ENCODE data around the gene TSR1. TPM values are rescaled to one million over a fixed set of nuclear protein-coding genes. Genes with fewer than 3 reads are reported as not detected.

The TSR1 gene
- total and polyA plus RNA-seq, 2 experiments from 2014 or later = 45.7 to 73.3 TPM

- in situ Hi-C loops (cut with MboI) = no loop called here
Measured at GRCh38 chr17:2373179-2373578, 36.9 kb upstream of the TSR1 start.

DNA sequence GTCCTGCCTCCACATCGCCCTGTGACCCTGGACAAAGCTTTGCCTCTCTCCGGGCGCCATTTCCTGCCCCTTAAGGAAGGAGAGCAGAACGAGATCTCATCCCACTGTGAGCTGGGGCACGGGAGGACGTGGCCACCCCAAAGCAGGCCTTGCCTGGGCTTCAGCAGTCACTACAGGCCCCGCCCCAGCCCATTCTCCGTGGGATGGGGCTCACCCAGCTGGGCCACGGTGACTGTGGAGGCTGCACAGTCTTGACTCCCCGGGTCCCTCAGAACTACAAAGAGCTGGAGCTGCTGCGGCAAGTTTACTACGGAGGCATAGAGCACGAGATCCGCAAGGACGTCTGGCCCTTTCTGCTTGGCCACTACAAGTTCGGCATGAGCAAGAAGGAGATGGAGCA lies 36.4 kb upstream of the TSR1 start:
- WGBS, 2 experiments (ENCODE audit: low coverage in 1 of 2, low lambda C conversion rate in 2 of 2, missing lambda C conversion rate in 2 of 2) = 86 to 91% methylated on average over 15 to 16 of the region's 16 CpGs
- Histone ChIP-seq H3K27me3 (replicated peaks; ENCODE audit: insufficient read depth) (no peaks in the 10 kb centered on the region), H3K4me1 (ENCODE audit: insufficient read depth) (no peaks in the 10 kb centered on the region), H3K4me3 (no peak overlapping the region), H3K36me3 (ENCODE audit: low read depth) (no peaks in the 10 kb centered on the region), H2AFZ (no peak overlapping the region), H3K9me2 (ENCODE audit: insufficient read depth) (no peaks in the 10 kb centered on the region), H3F3A (ENCODE audit: insufficient read depth) (no peaks in the 10 kb centered on the region; the same call in 1 of the 2 replicates), H3K9ac (no peak overlapping the region), H3K4me2 (ENCODE audit: unreplicated experiment) (no peak overlapping the region), H4K20me1 (ENCODE audit: insufficient read depth) (no peaks in the 10 kb centered on the region), H3K79me2 (ENCODE audit: insufficient read depth) (no peaks in the 10 kb centered on the region), H3K9me3 (ENCODE audit: low read depth) (no peaks in the 10 kb centered on the region), H3K27ac (no peak overlapping the region)
- in situ Hi-C loops (cut with MboI) = no loop called here
- DNase-seq = no peak
- TF ChIP-seq EZH2phosphoT487 (IDR thresholded peaks at IDR 0.05; ENCODE audit: insufficient read depth, low read depth) = no peak
- TF ChIP-seq EZH2 (IDR thresholded peaks at IDR 0.05; ENCODE audit: insufficient read depth, poor library complexity, severe bottlenecking) = no peak

More at GRCh38 chr17:2373179-2373578, 36.9 kb upstream of the TSR1 start:
- no peaks in the 10 kb centered on the region for H3K36me3 ChIP-seq (ENCODE audit: low read depth)
- no peak for TF ChIP-seq EZH2phosphoT487 (IDR thresholded peaks at IDR 0.05; ENCODE audit: insufficient read depth, low read depth)
- TF ChIP-seq EZH2 (IDR thresholded peaks at IDR 0.05; ENCODE audit: insufficient read depth, poor library complexity, severe bottlenecking) = no peak
- H4K20me1 ChIP-seq (ENCODE audit: insufficient read depth) = no peaks in the 10 kb centered on the region
- no peaks in the 10 kb centered on the region for H3K27me3 ChIP-seq (replicated peaks; ENCODE audit: insufficient read depth)
- H2AFZ ChIP-seq = no peak overlapping the region
- H3K79me2 ChIP-seq (ENCODE audit: insufficient read depth) = no peaks in the 10 kb centered on the region
- H3K4me3 ChIP-seq = no peak overlapping the region
- no peak overlapping the region for H3K4me2 ChIP-seq (ENCODE audit: unreplicated experiment)
- no peaks in the 10 kb centered on the region for H3K9me2 ChIP-seq (ENCODE audit: insufficient read depth)
- H3K9me3 ChIP-seq (ENCODE audit: low read depth) = no peaks in the 10 kb centered on the region
- no peaks in the 10 kb centered on the region; the same call in 1 of the 2 replicates for H3F3A ChIP-seq (ENCODE audit: insufficient read depth)
- no peak overlapping the region for H3K9ac ChIP-seq
- DNase-seq = no peak
- H3K4me1 ChIP-seq (ENCODE audit: insufficient read depth) = no peaks in the 10 kb centered on the region
- 96% methylated on average over 14 to 18 of the region's 18 CpGs for WGBS, 2 experiments (ENCODE audit: low coverage in 1 of 2, low lambda C conversion rate in 2 of 2, missing lambda C conversion rate in 2 of 2)
- no peak overlapping the region for H3K27ac ChIP-seq

GRCh38 chr17:2372180-2372579 lies 35.9 kb upstream of the TSR1 start:
- H3K4me3 ChIP-seq = no peak overlapping the region
- in situ Hi-C loops (cut with MboI) = no loop called here
- no peak overlapping the region for H3K4me2 ChIP-seq (ENCODE audit: unreplicated experiment)
- no peak overlapping the region for H3K9ac ChIP-seq
- H3K27me3 ChIP-seq (replicated peaks; ENCODE audit: insufficient read depth) = no peaks in the 10 kb centered on the region
- H3K79me2 ChIP-seq (ENCODE audit: insufficient read depth) = no peaks in the 10 kb centered on the region
- no peak overlapping the region for H2AFZ ChIP-seq
- WGBS, 2 experiments (ENCODE audit: low coverage in 1 of 2, low lambda C conversion rate in 2 of 2, missing lambda C conversion rate in 2 of 2) = 97 to 100% methylated on average over 21 to 26 of the region's 26 CpGs
- no peaks in the 10 kb centered on the region; the same call in 1 of the 2 replicates for H3F3A ChIP-seq (ENCODE audit: insufficient read depth)
- TF ChIP-seq EZH2 (IDR thresholded peaks at IDR 0.05; ENCODE audit: insufficient read depth, poor library complexity, severe bottlenecking) (no peak), EZH2phosphoT487 (IDR thresholded peaks at IDR 0.05; ENCODE audit: insufficient read depth, low read depth) (no peak)
- no peak overlapping the region for H3K27ac ChIP-seq
- no peak for DNase-seq
- no peaks in the 10 kb centered on the region for H4K20me1 ChIP-seq (ENCODE audit: insufficient read depth)
- no peaks in the 10 kb centered on the region for H3K36me3 ChIP-seq (ENCODE audit: low read depth)
- no peaks in the 10 kb centered on the region for H3K9me2 ChIP-seq (ENCODE audit: insufficient read depth)
- no peaks in the 10 kb centered on the region for H3K4me1 ChIP-seq (ENCODE audit: insufficient read depth)
- no peaks in the 10 kb centered on the region for H3K9me3 ChIP-seq (ENCODE audit: low read depth)

DNA sequence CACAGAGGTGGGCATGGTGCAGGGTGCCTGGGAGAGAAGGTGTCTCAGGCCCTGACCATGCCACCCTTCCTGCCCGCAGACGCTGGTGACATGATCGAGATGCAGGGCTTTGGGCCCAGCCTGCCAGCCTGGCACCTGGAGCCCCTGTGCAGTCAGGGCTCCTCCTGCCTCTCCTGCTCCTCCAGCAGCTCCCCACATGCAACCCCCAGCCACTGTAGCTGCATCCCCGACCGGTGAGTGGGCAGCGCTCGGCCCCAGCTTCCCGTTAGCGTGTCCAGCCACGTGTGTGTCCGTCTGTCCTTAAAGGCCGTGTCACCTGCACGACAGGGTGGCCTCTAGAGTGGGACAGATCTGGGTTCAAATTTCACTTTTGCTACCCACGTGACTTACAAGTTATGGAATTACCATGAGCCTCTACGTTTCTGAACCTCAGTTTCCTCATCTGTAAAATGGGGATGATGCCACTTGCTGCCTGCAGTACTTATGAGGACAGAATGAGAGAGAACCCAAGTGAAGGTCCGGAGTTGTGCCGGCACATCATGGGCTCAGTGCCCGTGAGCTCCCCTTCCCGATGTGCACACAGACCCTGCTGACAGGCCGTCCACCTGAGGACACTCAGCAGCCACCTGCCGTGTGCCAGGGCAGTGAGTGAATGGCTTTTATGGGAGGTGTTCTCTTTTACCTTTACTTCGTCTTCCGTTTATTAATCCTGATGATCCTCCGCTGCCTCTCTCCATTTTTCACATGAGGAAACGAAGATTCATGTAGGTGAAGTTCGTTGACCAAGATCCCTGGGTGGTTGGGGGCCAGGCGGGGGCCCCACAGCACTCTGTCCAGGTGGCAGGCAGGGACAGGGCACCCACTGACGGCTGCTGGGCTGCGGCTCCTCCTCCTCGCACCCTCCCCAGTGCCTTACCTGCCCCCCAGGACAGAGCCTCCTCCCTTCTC lies 35.2 kb upstream of the TSR1 start:
- no peaks in the 10 kb centered on the region; the same call in 1 of the 2 replicates for H3F3A ChIP-seq (ENCODE audit: insufficient read depth)
- H4K20me1 ChIP-seq (ENCODE audit: insufficient read depth) = no peaks in the 10 kb centered on the region
- no peak overlapping the region for H3K4me2 ChIP-seq (ENCODE audit: unreplicated experiment)
- H3K36me3 ChIP-seq (ENCODE audit: low read depth) = no peaks in the 10 kb centered on the region
- no peak overlapping the region for H3K4me3 ChIP-seq
- in situ Hi-C loops (cut with MboI) = no loop called here
- no peaks in the 10 kb centered on the region for H3K27me3 ChIP-seq (replicated peaks; ENCODE audit: insufficient read depth)
- H3K9me2 ChIP-seq (ENCODE audit: insufficient read depth) = no peaks in the 10 kb centered on the region
- no peak for TF ChIP-seq EZH2phosphoT487 (IDR thresholded peaks at IDR 0.05; ENCODE audit: insufficient read depth, low read depth)
- 93 to 94% methylated on average over 30 of the region's 30 CpGs for WGBS, 2 experiments (ENCODE audit: low coverage in 1 of 2, low lambda C conversion rate in 2 of 2, missing lambda C conversion rate in 2 of 2)
- no peak overlapping the region for H3K9ac ChIP-seq
- no peaks in the 10 kb centered on the region for H3K9me3 ChIP-seq (ENCODE audit: low read depth)
- no peak overlapping the region for H2AFZ ChIP-seq
- H3K79me2 ChIP-seq (ENCODE audit: insufficient read depth) = no peaks in the 10 kb centered on the region
- no peaks in the 10 kb centered on the region for H3K4me1 ChIP-seq (ENCODE audit: insufficient read depth)
- H3K27ac ChIP-seq = no peak overlapping the region
- DNase-seq = no peak

All from GM23248 (cell line).